RWPE1 (cell line): ENCODE data around the gene MRPS25.

ENCODE experiments used
- CTCF ChIA-PET: fragments of 350-600 bp; sonication (Branson Sonifier 250); formaldehyde crosslinking; extraction: SDS; loops from one replicate; lab custom pipeline; 2021; lab: Yijun Ruan, JAX
- POLR2A ChIA-PET: fragments of 400-600 bp; formaldehyde crosslinking; extraction: SDS; loops from one replicate; lab custom pipeline; 2020; ENCODE audit warnings: antibody characterized with exemption; ENCODE audit not compliant: low non-redundant PET; lab: Yijun Ruan, JAX
- DNase-seq: peaks from one replicate; pipeline ENCODE4 v3.0.0; 2012; ENCODE audit warnings: low spot score
- H3K27ac ChIP-seq: fragments of 450-650 bp; 2 replicates; pipeline ENCODE4 v1.5.1; 2017
- TF ChIP-seq, protein P1 (sequence below): fragments of 450-650 bp; conservative IDR thresholded peaks from 2 replicates; pipeline ENCODE4 v1.5.1; 2017; ENCODE audit warnings: low read depth, mild to moderate bottlenecking

The MRPS25 gene

DNA sequence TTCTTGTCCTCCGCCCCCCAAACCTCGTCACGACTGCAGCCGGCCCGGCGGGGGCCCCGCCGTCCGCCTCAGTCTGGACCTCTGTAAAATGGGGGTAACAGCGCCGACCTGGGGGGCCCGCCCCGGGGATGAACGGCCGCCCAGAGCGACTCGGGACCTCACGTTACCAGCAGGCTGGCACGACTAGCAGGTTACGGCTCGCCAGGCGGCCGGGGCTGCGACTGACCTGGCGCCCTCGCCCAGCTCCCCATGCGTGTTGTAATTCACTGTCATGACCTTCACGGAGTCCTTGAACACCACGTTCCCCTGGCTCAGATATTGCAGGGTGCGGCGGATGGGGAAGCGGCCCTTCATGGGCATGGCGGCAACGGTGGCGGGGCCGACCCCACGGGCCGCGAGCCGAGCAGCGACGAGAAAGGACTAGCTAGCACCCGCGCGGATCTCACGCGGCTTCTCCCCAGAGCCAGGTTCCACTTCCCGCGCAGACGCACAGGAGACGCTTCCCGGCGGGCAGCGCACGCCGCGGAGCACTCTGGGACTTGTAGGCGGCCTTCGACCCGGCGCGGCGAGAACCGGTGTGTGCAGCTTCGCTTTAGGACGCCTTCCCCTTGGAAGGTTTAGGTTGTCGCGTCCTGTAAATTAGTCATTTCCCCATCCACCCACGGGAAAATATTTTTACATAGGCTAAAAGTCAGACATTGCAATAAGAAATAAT is at the start of gene MRPS25:
Gene MRPS25 (minus strand): TSS at position 481 of the 715 bp plus-strand sequence. CDS start 121 bp downstream, at position 360.
- TF ChIP-seq, protein P1, sequence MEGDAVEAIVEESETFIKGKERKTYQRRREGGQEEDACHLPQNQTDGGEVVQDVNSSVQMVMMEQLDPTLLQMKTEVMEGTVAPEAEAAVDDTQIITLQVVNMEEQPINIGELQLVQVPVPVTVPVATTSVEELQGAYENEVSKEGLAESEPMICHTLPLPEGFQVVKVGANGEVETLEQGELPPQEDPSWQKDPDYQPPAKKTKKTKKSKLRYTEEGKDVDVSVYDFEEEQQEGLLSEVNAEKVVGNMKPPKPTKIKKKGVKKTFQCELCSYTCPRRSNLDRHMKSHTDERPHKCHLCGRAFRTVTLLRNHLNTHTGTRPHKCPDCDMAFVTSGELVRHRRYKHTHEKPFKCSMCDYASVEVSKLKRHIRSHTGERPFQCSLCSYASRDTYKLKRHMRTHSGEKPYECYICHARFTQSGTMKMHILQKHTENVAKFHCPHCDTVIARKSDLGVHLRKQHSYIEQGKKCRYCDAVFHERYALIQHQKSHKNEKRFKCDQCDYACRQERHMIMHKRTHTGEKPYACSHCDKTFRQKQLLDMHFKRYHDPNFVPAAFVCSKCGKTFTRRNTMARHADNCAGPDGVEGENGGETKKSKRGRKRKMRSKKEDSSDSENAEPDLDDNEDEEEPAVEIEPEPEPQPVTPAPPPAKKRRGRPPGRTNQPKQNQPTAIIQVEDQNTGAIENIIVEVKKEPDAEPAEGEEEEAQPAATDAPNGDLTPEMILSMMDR, result no peak
- peak; percentile 83 for DNase-seq
- H3K27ac ChIP-seq, result peak within 1 kb of the TSS; percentile 78
- POLR2A ChIA-PET, result interaction anchor here (0.6 kb wide), 1 partner anchor 17 kb away, joined by 3 read pairs; no protein-coding TSS in a partner anchor
- CTCF ChIA-PET, result interaction anchor here (0.7 kb wide), 1 partner anchor 1788 kb away, joined by 3 read pairs; no protein-coding TSS in a partner anchor

GRCh38 chr3:15113884-15114283 is 48.8 kb upstream of the MRPS25 start:
- CTCF ChIA-PET, result no interaction called here
- no peak overlapping the region for H3K27ac ChIP-seq
- POLR2A ChIA-PET, result no interaction called here
- TF ChIP-seq, protein P1, result no peak
- no peak for DNase-seq

DNA sequence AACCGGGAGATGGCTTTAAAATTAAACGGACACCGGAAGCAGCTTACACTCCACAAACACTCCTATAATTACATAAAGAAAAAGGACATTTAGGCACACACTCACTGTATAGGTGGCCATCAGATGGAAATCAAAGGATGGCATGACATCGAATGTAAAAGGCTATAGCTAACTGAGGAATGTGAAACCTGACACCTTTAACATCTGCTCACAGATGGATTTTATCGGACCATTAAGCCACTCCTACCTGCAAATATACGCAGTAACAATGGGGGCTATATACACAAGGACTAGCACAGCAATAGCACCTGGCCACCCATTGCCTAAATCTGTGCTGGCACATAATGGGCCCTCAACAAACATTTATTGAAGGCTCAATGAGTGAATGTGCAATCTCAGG is 48.4 kb upstream of the MRPS25 start:
- TF ChIP-seq, protein P1, result no peak
- CTCF ChIA-PET, result no interaction called here

DNA sequence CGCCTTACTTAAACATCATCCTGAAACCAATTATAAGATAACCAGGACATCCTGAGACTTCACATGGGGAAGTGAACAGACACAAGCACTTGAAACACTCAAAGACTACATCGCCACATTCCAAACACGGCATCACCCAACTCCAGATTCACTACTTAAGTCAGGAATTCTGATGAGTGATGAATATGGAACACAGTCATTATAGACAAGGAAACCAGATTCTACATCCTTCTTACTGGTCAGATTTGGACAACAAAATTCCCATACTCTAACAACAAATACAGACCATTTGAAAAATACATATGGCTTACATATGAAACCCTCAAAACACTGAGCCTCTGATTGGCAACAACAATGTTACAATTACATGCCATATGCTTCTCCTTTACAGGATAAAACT is 46.9 kb upstream of the MRPS25 start:
- CTCF ChIA-PET, result no interaction called here

More for the DNA sequence above, 48.4 kb upstream of the MRPS25 start:
- H3K27ac ChIP-seq, result no peak overlapping the region
- POLR2A ChIA-PET, result no interaction called here
- no peak for DNase-seq

DNA sequence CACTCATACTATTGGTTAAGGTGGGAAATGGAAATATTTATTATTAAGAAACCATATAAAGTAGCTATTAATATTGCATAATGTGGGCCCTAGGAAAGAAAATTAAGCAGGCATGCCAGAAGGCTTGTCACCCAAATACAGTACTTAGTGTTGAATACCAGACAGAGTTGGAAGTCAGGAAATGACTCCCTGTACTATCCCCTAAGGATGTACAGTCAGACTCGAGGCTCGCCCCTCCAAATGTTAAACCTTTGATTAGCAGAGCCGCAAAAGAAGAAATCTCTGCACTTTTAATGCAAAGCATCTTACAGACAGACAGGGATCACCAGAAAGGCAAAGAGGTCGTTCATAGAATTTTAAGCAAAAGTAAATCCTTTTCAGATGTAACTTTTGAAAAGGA is 45.1 kb upstream of the MRPS25 start:
- H3K27ac ChIP-seq, result no peak overlapping the region
- POLR2A ChIA-PET, result no interaction called here
- no peak for DNase-seq
- TF ChIP-seq, protein P1, result no peak
- CTCF ChIA-PET, result no interaction called here

More for the DNA sequence above, 46.9 kb upstream of the MRPS25 start:
- TF ChIP-seq, protein P1, result no peak
- DNase-seq, result no peak
- H3K27ac ChIP-seq, result no peak overlapping the region
- POLR2A ChIA-PET, result no interaction called here

DNA sequence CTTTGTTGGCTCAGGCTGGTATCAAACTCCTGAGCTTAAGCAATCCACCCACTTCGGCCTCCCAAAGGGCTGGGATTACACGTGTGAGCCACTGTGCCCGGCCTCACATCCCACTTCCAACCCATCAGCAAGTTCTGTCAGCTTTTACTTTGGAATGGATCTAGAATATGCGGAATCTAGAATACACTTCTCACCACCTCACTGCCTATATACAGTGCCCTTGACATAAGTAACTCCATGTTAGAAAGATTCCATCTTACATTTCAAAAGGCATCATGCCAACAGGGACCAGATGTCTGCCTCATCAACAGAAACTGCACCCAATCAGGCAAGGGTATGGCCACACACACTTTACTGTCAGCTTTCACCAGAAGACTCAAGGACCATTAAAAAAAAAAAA is 43.8 kb upstream of the MRPS25 start:
- CTCF ChIA-PET, result interaction anchor here (0.6 to 1.7 kb wide), 8 partner anchors 57 to 1180 kb away, joined by 3 to 7 read pairs (median 4); no protein-coding TSS in a partner anchor
- no peak for DNase-seq
- POLR2A ChIA-PET, result no interaction called here
- TF ChIP-seq, protein P1, result no peak
- no peak overlapping the region for H3K27ac ChIP-seq
